Cardiac fibroblast (primary cell): ENCODE results near the gene KAZN.

Source experiments
- DNase-seq, 2 donors: peaks; one replicate each; pipeline versions ENCODE4 v3.0.0 to v3.0.0-alpha.2; 2010; ENCODE audit warnings: low read depth in 2 of 2
- H3K4me3 ChIP-seq, 2 donors: replicated peaks in 1 of 2; 1 replicate in 1 of 2; 2 replicates in 1 of 2; pipeline ENCODE4 v1.5.1; 2011; ENCODE audit warnings: low read depth in 2 of 2, low read length in 2 of 2, mild to moderate bottlenecking in 2 of 2, moderate library complexity in 1 of 2
- CTCF ChIP-seq: IDR thresholded peaks from one replicate; pipeline ENCODE4 v1.5.1; 2011; ENCODE audit warnings: low read depth, mild to moderate bottlenecking, low read length, inconsistent platforms

KAZN gene

GRCh38 chr1:14759042-14759818 lies 160.7 kb downstream of the KAZN start:
- no peak for TF ChIP-seq CTCF

GRCh38 chr1:14759843-14760242 lies 161.4 kb downstream of the KAZN start:
- no peak for DNase-seq
- no peak for TF ChIP-seq CTCF
- H3K4me3 ChIP-seq = no peak overlapping the region

More at GRCh38 chr1:14759042-14759818, 160.7 kb downstream of the KAZN start:
- no peak for DNase-seq
- H3K4me3 ChIP-seq = no peak overlapping the region

GRCh38 chr1:14760780-14761179 lies 162.3 kb downstream of the KAZN start:
- no peak for DNase-seq
- TF ChIP-seq CTCF = no peak

GRCh38 chr1:14761291-14762153 lies 163.0 kb downstream of the KAZN start:
- TF ChIP-seq CTCF = no peak
- no peak overlapping the region for H3K4me3 ChIP-seq
- no peak for DNase-seq

More at GRCh38 chr1:14760780-14761179, 162.3 kb downstream of the KAZN start:
- no peak overlapping the region for H3K4me3 ChIP-seq

GRCh38 chr1:14763977-14764376 lies 165.5 kb downstream of the KAZN start:
- no peak for DNase-seq
- H3K4me3 ChIP-seq = no peak overlapping the region
- TF ChIP-seq CTCF = no peak

- no peak for DNase-seq
- no peak for TF ChIP-seq CTCF
- no peak overlapping the region for H3K4me3 ChIP-seq
These were observed 167.3 kb downstream of the KAZN start for GRCh38 chr1:14765773-14766172.
